Measurements from ENCODE around the gene MBNL2. TPM values are rescaled to one million over a fixed set of nuclear protein-coding genes. Genes with fewer than 3 reads are reported as not detected.

Gene MBNL2
- total RNA-seq, 1 experiment from 2014 or later = 0.17 TPM

DNA sequence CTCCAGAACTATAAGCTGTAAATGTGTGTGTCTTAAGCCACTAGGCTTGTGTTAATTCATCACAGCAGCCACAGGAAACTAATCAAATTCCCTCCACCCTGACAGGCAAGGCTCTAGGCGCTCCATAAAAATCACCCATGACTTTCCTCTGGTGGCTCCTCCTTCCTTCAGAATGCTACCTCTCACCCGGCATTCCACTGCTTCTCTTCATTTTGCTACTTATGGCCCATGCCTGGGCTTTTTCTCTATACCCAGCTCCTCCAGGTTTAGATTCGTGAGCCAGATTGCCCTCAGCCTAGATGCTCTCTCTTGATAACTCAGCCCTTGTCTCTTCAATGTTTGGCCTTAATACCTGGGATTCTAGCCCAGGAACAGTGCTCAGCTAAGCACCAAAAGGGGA, 36.4 kb upstream of the MBNL2 start:
- DNase-seq = no peak
- Histone ChIP-seq H2BK15ac (ENCODE audit: low read depth, low read length) (no peak overlapping the region), H2AFZ (ENCODE audit: low read length) (no peak overlapping the region), H3K14ac (ENCODE audit: insufficient read depth, low read length) (no peak overlapping the region), H3K4me1 (ENCODE audit: insufficient read depth, low read length) (no peaks in the 10 kb centered on the region), H3K4me2 (ENCODE audit: insufficient read depth, insufficient read length, low read length) (no peak overlapping the region), H3K9ac (ENCODE audit: extremely low read depth, insufficient read length, low read length) (no peak overlapping the region), H3T11ph (ENCODE audit: low read length) (no peak overlapping the region), H3K79me2 (ENCODE audit: insufficient read depth, low read length) (no peaks in the 10 kb centered on the region), H3K4ac (ENCODE audit: low read depth, low read length) (no peak overlapping the region), H2BK12ac (ENCODE audit: insufficient read length, low read depth, low read length) (no peak overlapping the region), H3K23me2 (ENCODE audit: insufficient read length, low read depth, low read length, poor library complexity, severe bottlenecking) (no peaks in the 10 kb centered on the region), H4K5ac (ENCODE audit: insufficient read length, low read depth, low read length) (no peak overlapping the region), H2BK20ac (ENCODE audit: low read depth, low read length, poor library complexity, severe bottlenecking) (no peak overlapping the region), H2BK5ac (ENCODE audit: insufficient read length, low read length) (no peak overlapping the region), H3K18ac (ENCODE audit: insufficient read length, low read depth, low read length) (no peak overlapping the region), H3K79me1 (ENCODE audit: insufficient read depth, low read depth, low read length, poor library complexity, severe bottlenecking) (no peaks in the 10 kb centered on the region), H4K91ac (ENCODE audit: insufficient read length, low read depth, low read length) (no peak overlapping the region), H3K27me3 (ENCODE audit: insufficient read depth, low read length) (no peaks in the 10 kb centered on the region), H3K56ac (ENCODE audit: insufficient read length, low read depth, low read length) (no peak overlapping the region), H2BK120ac (ENCODE audit: low read depth, low read length, poor library complexity, severe bottlenecking) (no peak overlapping the region), H3K27ac (ENCODE audit: insufficient read length, low read depth, low read length) (no peak overlapping the region), H3K9me3 (ENCODE audit: control insufficient read depth, low read depth, low read length) (no peaks in the 10 kb centered on the region), H3K23ac (ENCODE audit: insufficient read length, low read depth, low read length) (no peak overlapping the region), H4K8ac (replicated peaks; ENCODE audit: insufficient read length, low read depth, low read length) (no peak overlapping the region), H4K20me1 (ENCODE audit: control insufficient read depth, insufficient read depth, insufficient read length) (no peaks in the 10 kb centered on the region), H2AK5ac (ENCODE audit: insufficient read length, low read length) (no peak overlapping the region)
- Mint-ChIP-seq H3K36me3 (ENCODE audit: insufficient read depth in 1 of 3, low read depth in 3 of 3) (no peaks in the 10 kb centered on the region), H3K4me3 (no peak overlapping the region), H3K27ac (no peak overlapping the region), H3K4me1 (no peaks in the 10 kb centered on the region), H3K27me3 (ENCODE audit: low read depth) (peaks cover 52% of the 10 kb centered on the region), H3K9me3 (no peaks in the 10 kb centered on the region)
- WGBS (ENCODE audit: extremely low coverage, insufficient read length, low lambda C conversion rate) = no CpG with 5 or more reads among the region's 3 CpGs
- TF ChIP-seq CTCF (conservative IDR thresholded peaks at IDR 0.05) = no peak

Data from H9 (cell line).